Subcutaneous abdominal adipose tissue (tissue), 5 donors: ENCODE measurements around the gene GPR15.

ENCODE experiments used
- H3K27ac ChIP-seq: one replicate; pipeline ENCODE4 v1.7.0; 2013; ENCODE audit warnings: low read depth, mild to moderate bottlenecking, inconsistent platforms, low read length, moderate library complexity
- H3K27me3 ChIP-seq, 5 donors: one replicate each; pipeline ENCODE4 v1.7.0; 2013; ENCODE audit warnings: low read length in 5 of 5, inconsistent platforms in 1 of 5; ENCODE audit not compliant: control insufficient read depth in 5 of 5, insufficient read depth in 4 of 5
- H3K36me3 ChIP-seq, 5 donors: one replicate each; pipeline ENCODE4 v1.7.0; 2013; ENCODE audit warnings: low read length in 5 of 5; ENCODE audit not compliant: control insufficient read depth in 5 of 5, insufficient read depth in 5 of 5
- H3K4me1 ChIP-seq, 5 donors: one replicate each; pipeline ENCODE4 v1.7.0; 2013; ENCODE audit warnings: low read length in 5 of 5, mild to moderate bottlenecking in 3 of 5, moderate library complexity in 1 of 5; ENCODE audit not compliant: control insufficient read depth in 5 of 5, insufficient read depth in 5 of 5
- H3K4me3 ChIP-seq, 5 donors: one replicate each; pipeline ENCODE4 v1.7.0; 2013; ENCODE audit warnings: low read length in 5 of 5, low read depth in 1 of 5
- H3K9ac ChIP-seq, 5 donors: one replicate each; pipeline ENCODE4 v1.7.0; 2013; ENCODE audit warnings: low read length in 5 of 5, mild to moderate bottlenecking in 4 of 5, moderate library complexity in 3 of 5
- H3K9me3 ChIP-seq, 5 donors: one replicate each; pipeline ENCODE4 v1.7.0; 2013; ENCODE audit warnings: low read length in 5 of 5; ENCODE audit not compliant: control insufficient read depth in 5 of 5
- donor health status: healthy.
- donor health status: healthy.
- donor health status: healthy.
- donor health status: healthy.
- donor health status: healthy.

The GPR15 gene

DNA sequence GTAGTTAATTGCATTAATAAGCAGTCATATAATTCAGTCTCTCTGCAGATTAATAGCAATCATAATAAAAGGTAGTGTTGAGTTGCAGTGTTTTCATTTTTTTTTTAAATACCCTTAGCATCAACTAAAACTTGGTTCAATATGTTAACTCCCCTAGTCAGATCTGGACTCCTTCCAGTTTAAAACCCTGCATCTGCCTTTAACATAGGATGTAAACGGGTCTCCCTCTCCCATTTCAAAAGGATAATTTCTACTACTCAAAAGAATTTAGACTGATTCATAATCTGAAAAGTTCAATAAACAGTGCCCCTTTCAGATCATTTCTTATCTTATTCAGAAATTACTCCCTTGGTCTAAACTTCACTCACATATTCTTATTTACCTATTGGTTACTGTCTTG lies 50.3 kb downstream of the GPR15 start:
- Histone ChIP-seq H3K36me3 (peaks cover 26 to 65% (median 34%) of the 10 kb centered on the region in 5 donors), H3K9me3 (no peaks in the 10 kb centered on the region), H3K4me1 (peaks cover 0 to 8% (median 7%) of the 10 kb centered on the region in 5 donors), H3K4me3 (no peak overlapping the region), H3K27me3 (no peaks in the 10 kb centered on the region), H3K9ac (no peak overlapping the region), H3K27ac (no peak overlapping the region)

DNA sequence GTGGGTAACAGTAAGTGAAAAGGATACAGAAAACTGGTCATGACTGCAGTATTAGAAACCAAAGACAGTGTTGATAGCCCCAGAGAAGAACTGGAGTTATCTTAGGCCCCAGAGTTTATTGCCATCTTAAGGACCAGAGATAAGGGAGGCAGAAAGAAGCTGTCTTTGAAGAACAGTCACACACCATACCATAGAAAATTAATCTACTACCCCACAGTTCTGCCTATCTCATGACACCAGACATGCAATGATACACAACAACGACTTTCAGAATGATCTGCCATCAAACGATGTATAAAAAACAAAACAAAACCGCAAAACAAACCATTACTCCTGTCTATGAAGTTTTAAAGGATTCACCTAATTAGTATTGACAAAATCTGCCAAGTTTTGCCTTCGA lies 52.0 kb downstream of the GPR15 start:
- Histone ChIP-seq H3K27ac (no peak overlapping the region), H3K27me3 (no peaks in the 10 kb centered on the region), H3K9ac (no peak overlapping the region), H3K9me3 (no peaks in the 10 kb centered on the region), H3K4me3 (no peak overlapping the region), H3K36me3 (peaks cover 24 to 55% (median 28%) of the 10 kb centered on the region in 5 donors), H3K4me1 (peaks cover 0 to 7% (median 0%) of the 10 kb centered on the region in 5 donors)
